Breast epithelium (tissue), 4 donors: ENCODE results near the gene CEP20. TPM values are rescaled to one million over a fixed set of nuclear protein-coding genes. Genes with fewer than 3 reads are reported as not detected.
"Not testable (repeated sequence)": the region's sequence is repeated elsewhere in the genome, so short reads cannot be mapped to it uniquely, and the experiment has no call there.

ENCODE experiments used
- DNase-seq, 2 donors: peaks; one replicate each; pipeline ENCODE4 v3.0.0-alpha.2; 2019; ENCODE audit warnings: low spot score in 2 of 2
- H3K27ac ChIP-seq, 2 donors: fragments of 200-600 bp; sonication (generic) in 1 of 2; one replicate each; pipeline ENCODE4 v1.5.1; 2016 to 2019; ENCODE audit warnings: mild to moderate bottlenecking in 1 of 2
- H3K27me3 ChIP-seq, 2 donors: fragments of 200-600 bp; sonication (generic) in 1 of 2; one replicate each; pipeline versions ENCODE4 v1.5.1 to v1.6.0; 2017 to 2019; ENCODE audit warnings: control low read depth in 1 of 2, mild to moderate bottlenecking in 1 of 2
- H3K36me3 ChIP-seq: fragments of 200-600 bp; one replicate; pipeline ENCODE4 v1.5.1; 2019
- H3K4me1 ChIP-seq, 2 donors: fragments of 200-600 bp; sonication (generic); one replicate each; pipeline ENCODE4 v1.5.1; 2016 to 2019; ENCODE audit warnings: control low read depth in 1 of 2
- H3K4me3 ChIP-seq, 3 donors: fragments of 200-600 bp; sonication (generic); 1 replicate in 2 of 3; 2 replicates in 1 of 3; pipeline ENCODE4 v1.5.1; 2016 to 2019; ENCODE audit warnings: mild to moderate bottlenecking in 3 of 3, moderate library complexity in 2 of 3
- H3K9me3 ChIP-seq, 2 donors: fragments of 200-600 bp; sonication (generic) in 1 of 2; one replicate each; pipeline ENCODE4 v1.5.1; 2016 to 2019; ENCODE audit warnings: control low read depth in 1 of 2
- CTCF ChIP-seq, 3 donors: fragments of 450-650 bp; IDR thresholded peaks; one replicate each; pipeline ENCODE4 v1.5.1; 2016 to 2017; ENCODE audit warnings: antibody characterized with exemption in 3 of 3, mild to moderate bottlenecking in 3 of 3, moderate library complexity in 3 of 3
- POLR2A ChIP-seq: fragments of 450-650 bp; IDR thresholded peaks from one replicate; pipeline ENCODE4 v1.6.1; 2016; ENCODE audit warnings: antibody characterized with exemption, mild to moderate bottlenecking, moderate library complexity
- POLR2AphosphoS5 ChIP-seq, 3 donors: sonication (generic); formaldehyde crosslinking; IDR thresholded peaks; one replicate each; pipeline ENCODE4 v1.6.1; 2017; ENCODE audit warnings: antibody characterized with exemption in 3 of 3
- intact Hi-C: fragments of 100-400 bp; cut with DNase I; formaldehyde crosslinking; loops from one replicate; pipeline ENCODE4 v1.15.1; 2023; ENCODE audit warnings: low total_unique reads
- total RNA-seq, 3 donors: library from RNA; depleted of rRNA; stranded (reverse); fragments of >200 nt; gene quantifications; one replicate each; pipeline ENCODE4 v1.1.0, GENCODE V29; 2016

The CEP20 gene
- total RNA-seq, result 10 to 100 TPM; 31.8 to 43.9 (median 40.8) TPM

GRCh38 chr16:15888072-15888976, at the start of gene CEP20:
TSS of gene CEP20 (minus strand) at chr16:15888603. CDS start at chr16:15888585, 18 bp downstream.
- Histone ChIP-seq H3K4me1 (peaks cover 0 to 9% of the 10 kb centered on the region in 2 donors), H3K4me3 (peak within 1 kb of the TSS; percentile 78 to 94 (median 92)), H3K27ac (peak within 1 kb of the TSS; percentile 88 to 90), H3K9me3 (no peaks in the 10 kb centered on the region), H3K27me3 (no peaks in the 10 kb centered on the region), H3K36me3 (no peaks in the 10 kb centered on the region)
- peak; percentile 36 to 70 (median 51) for TF ChIP-seq POLR2AphosphoS5 (IDR thresholded peaks at IDR 0.05)
- TF ChIP-seq CTCF (IDR thresholded peaks at IDR 0.05), result peak; percentile 54 to 78 (median 65)
- TF ChIP-seq POLR2A, result peak; percentile 53
- peak; percentile 100 for DNase-seq
- intact Hi-C loops, result loop anchor here (5.0 to 10.0 kb wide), 2 partner anchors 66 to 101 kb away; no protein-coding TSS in a partner anchor

- H3K27ac ChIP-seq, H3K36me3 ChIP-seq, H3K27me3 ChIP-seq, H3K4me1 ChIP-seq, DNase-seq, H3K4me3 ChIP-seq, intact Hi-C loops, H3K9me3 ChIP-seq: not testable (repeated sequence)
Measured at GRCh38 chr16:15936809-15937208, 48.4 kb upstream of the CEP20 start.

GRCh38 chr16:15934991-15935390, 46.6 kb upstream of the CEP20 start:
- TF ChIP-seq CTCF (IDR thresholded peaks at IDR 0.05) (no peak), POLR2AphosphoS5 (IDR thresholded peaks at IDR 0.05) (no peak), POLR2A (no peak)
- Histone ChIP-seq H3K27ac (no peak overlapping the region), H3K36me3 (no peaks in the 10 kb centered on the region), H3K4me3 (no peak overlapping the region), H3K9me3 (peaks cover 0 to 7% of the 10 kb centered on the region in 2 donors), H3K27me3 (no peaks in the 10 kb centered on the region), H3K4me1 (no peaks in the 10 kb centered on the region)
- intact Hi-C loops, result no loop called here
- DNase-seq, result no peak

- Histone ChIP-seq H3K27ac (no peak overlapping the region), H3K9me3 (peaks cover 0 to 7% of the 10 kb centered on the region in 2 donors), H3K27me3 (no peaks in the 10 kb centered on the region), H3K4me3 (no peak overlapping the region), H3K4me1 (no peaks in the 10 kb centered on the region), H3K36me3 (no peaks in the 10 kb centered on the region)
- DNase-seq, result no peak
- TF ChIP-seq CTCF (IDR thresholded peaks at IDR 0.05), result no peak
- no peak for TF ChIP-seq POLR2AphosphoS5 (IDR thresholded peaks at IDR 0.05)
- TF ChIP-seq POLR2A, result no peak
- intact Hi-C loops, result no loop called here
Measured at GRCh38 chr16:15933781-15934180, 45.4 kb upstream of the CEP20 start.

- Histone ChIP-seq H3K9me3 (peaks cover 0 to 7% of the 10 kb centered on the region in 2 donors), H3K36me3 (no peaks in the 10 kb centered on the region), H3K4me3 (no peak overlapping the region), H3K27me3 (no peaks in the 10 kb centered on the region), H3K27ac (no peak overlapping the region), H3K4me1 (no peaks in the 10 kb centered on the region)
- DNase-seq, result no peak
- TF ChIP-seq POLR2AphosphoS5 (IDR thresholded peaks at IDR 0.05) (no peak), POLR2A (no peak)
- intact Hi-C loops, result no loop called here
Measured at GRCh38 chr16:15932939-15933338, 44.5 kb upstream of the CEP20 start.
